ENCODE results near the gene MVB12A.

MVB12A gene

DNA sequence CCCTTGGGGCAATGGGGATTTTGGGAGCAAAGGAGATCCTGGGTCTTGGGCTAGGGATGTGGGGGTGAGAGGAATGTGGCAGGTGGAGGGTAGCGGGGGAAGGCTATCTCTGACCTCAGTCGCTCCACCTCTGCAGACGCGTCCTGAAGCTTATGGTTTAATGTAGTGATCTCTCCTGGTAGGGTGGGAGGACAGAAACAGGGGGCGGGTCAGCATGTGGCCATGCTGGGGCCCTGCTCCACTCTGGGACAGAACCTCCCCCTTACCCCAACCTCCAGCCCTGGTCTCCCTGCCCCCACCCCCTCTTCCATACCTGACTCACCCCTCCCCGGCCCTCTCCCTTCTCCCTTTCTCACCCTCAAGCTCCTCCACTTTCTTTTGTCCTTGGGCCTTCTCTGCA lies 15.8 kb upstream of the MVB12A start:
- Histone ChIP-seq H3K79me2 (ENCODE audit: insufficient read depth, low read depth) (peaks cover 32% of the 10 kb centered on the region), H3K36me3 (ENCODE audit: insufficient read depth) (no peaks in the 10 kb centered on the region), H4K20me1 (ENCODE audit: insufficient read depth) (0 out of 2 replicates have a peak, but pooled peaks cover 7% of the 10 kb centered on the region), H3K27me3 (ENCODE audit: insufficient read depth, low read depth) (no peaks in the 10 kb centered on the region), H3K27ac (peak overlapping the region; percentile 87), H3K4me1 (ENCODE audit: low read depth, poor library complexity, severe bottlenecking) (peaks cover 41% of the 10 kb centered on the region), H2AFZ (ENCODE audit: low read depth) (no peak overlapping the region), H3K4me3 (IDR thresholded peaks at IDR 0.05; ENCODE audit: insufficient read depth, low read depth, low read length) (no peak overlapping the region), H3K9ac (peak overlapping the region; percentile 51; the same call in 1 of the 2 replicates), H3K4me2 (peak overlapping the region; percentile 81)
- TF ChIP-seq, protein P1, sequence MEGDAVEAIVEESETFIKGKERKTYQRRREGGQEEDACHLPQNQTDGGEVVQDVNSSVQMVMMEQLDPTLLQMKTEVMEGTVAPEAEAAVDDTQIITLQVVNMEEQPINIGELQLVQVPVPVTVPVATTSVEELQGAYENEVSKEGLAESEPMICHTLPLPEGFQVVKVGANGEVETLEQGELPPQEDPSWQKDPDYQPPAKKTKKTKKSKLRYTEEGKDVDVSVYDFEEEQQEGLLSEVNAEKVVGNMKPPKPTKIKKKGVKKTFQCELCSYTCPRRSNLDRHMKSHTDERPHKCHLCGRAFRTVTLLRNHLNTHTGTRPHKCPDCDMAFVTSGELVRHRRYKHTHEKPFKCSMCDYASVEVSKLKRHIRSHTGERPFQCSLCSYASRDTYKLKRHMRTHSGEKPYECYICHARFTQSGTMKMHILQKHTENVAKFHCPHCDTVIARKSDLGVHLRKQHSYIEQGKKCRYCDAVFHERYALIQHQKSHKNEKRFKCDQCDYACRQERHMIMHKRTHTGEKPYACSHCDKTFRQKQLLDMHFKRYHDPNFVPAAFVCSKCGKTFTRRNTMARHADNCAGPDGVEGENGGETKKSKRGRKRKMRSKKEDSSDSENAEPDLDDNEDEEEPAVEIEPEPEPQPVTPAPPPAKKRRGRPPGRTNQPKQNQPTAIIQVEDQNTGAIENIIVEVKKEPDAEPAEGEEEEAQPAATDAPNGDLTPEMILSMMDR (conservative IDR thresholded peaks at IDR 0.05; ENCODE audit: low read depth, low read length): no peak

GRCh38 chr19:17404621-17405249 lies 15.1 kb upstream of the MVB12A start:
- Histone ChIP-seq H2AFZ (ENCODE audit: low read depth) (no peak overlapping the region), H3K4me2 (peak overlapping the region; percentile 81), H4K20me1 (ENCODE audit: insufficient read depth) (0 out of 2 replicates have a peak, but pooled peaks cover 7% of the 10 kb centered on the region), H3K79me2 (ENCODE audit: insufficient read depth, low read depth) (peaks cover 32% of the 10 kb centered on the region), H3K4me3 (IDR thresholded peaks at IDR 0.05; ENCODE audit: insufficient read depth, low read depth, low read length) (peak overlapping the region; percentile 44), H3K4me1 (ENCODE audit: low read depth, poor library complexity, severe bottlenecking) (peaks cover 48% of the 10 kb centered on the region), H3K27me3 (ENCODE audit: insufficient read depth, low read depth) (no peaks in the 10 kb centered on the region), H3K27ac (peak overlapping the region; percentile 87), H3K36me3 (ENCODE audit: insufficient read depth) (no peaks in the 10 kb centered on the region), H3K9ac (peak overlapping the region; percentile 51; the same call in 1 of the 2 replicates)
- TF ChIP-seq, protein P1 (conservative IDR thresholded peaks at IDR 0.05; ENCODE audit: low read depth, low read length): no peak

GRCh38 chr19:17405250-17406045 lies 14.4 kb upstream of the MVB12A start, which contains the start of gene BST2:
TSS of gene BST2 (minus strand) at chr19:17405630. CDS start at chr19:17405575, 55 bp downstream.
- peak within 1 kb of the TSS; percentile 44 for H3K4me3 ChIP-seq (IDR thresholded peaks at IDR 0.05; ENCODE audit: insufficient read depth, low read depth, low read length)
- H3K27me3 ChIP-seq (ENCODE audit: insufficient read depth, low read depth): no peaks in the 10 kb centered on the region
- peak within 1 kb of the TSS; percentile 20; the same call in 1 of the 2 replicates for H2AFZ ChIP-seq (ENCODE audit: low read depth)
- peak within 1 kb of the TSS; percentile 81 for H3K4me2 ChIP-seq
- H3K9ac ChIP-seq: peak within 1 kb of the TSS; percentile 51
- TF ChIP-seq, protein P1 (conservative IDR thresholded peaks at IDR 0.05; ENCODE audit: low read depth, low read length): no peak
- H3K36me3 ChIP-seq (ENCODE audit: insufficient read depth): no peaks in the 10 kb centered on the region
- H3K79me2 ChIP-seq (ENCODE audit: insufficient read depth, low read depth): peaks cover 32% of the 10 kb centered on the region
- H3K27ac ChIP-seq: peak within 1 kb of the TSS; percentile 87
- H3K4me1 ChIP-seq (ENCODE audit: low read depth, poor library complexity, severe bottlenecking): peaks cover 53% of the 10 kb centered on the region
- 0 out of 2 replicates have a peak, but pooled peaks cover 7% of the 10 kb centered on the region for H4K20me1 ChIP-seq (ENCODE audit: insufficient read depth)

DNA sequence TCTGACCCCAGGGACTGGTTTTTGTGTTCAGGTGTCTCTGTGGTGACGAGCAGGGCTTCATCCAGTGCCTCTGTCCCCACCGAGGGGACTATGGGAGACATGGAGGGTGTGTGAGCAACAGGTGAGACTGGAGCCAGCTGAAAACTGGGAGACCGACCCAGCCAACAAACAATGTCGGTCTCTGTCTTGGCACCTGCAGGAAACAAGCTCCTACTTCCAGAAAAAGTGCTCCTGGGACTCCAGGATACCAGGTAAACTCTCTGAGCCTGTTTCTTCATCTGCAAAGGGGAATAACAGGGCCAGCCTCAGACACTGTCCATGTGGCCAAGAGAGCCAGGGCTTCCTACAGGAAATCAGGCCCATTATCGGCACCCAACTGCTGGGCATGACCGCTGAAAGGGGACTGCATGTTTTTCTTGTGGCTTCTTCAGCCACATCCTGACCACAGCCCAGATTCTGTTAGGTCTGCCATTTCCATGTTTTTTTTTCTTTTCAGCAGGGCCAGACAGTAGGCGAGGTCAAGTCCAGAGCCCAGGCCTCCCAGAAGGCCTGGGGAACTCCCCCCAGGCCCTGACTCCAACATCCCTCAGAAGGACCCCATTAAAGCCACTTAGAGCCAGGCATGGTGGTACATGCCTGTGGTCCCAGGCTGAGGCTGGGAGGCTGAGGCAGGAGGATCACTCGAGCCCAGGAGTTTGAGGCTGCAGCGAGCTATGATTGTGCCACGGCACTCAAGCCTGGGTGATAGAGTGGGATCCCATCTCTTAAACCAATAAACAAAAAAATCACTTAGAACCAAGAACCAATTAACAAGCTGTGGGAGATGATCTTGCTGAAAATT lies 13.6 kb upstream of the MVB12A start:
- Histone ChIP-seq H2AFZ (ENCODE audit: low read depth) (peak overlapping the region; percentile 20; the same call in 1 of the 2 replicates), H3K79me2 (ENCODE audit: insufficient read depth, low read depth) (peaks cover 32% of the 10 kb centered on the region)

More for the DNA sequence above, 13.6 kb upstream of the MVB12A start:
- H4K20me1 ChIP-seq (ENCODE audit: insufficient read depth): 0 out of 2 replicates have a peak, but pooled peaks cover 7% of the 10 kb centered on the region
- H3K27ac ChIP-seq: peak overlapping the region; percentile 87
- no peaks in the 10 kb centered on the region for H3K36me3 ChIP-seq (ENCODE audit: insufficient read depth)
- no peak overlapping the region for H3K4me3 ChIP-seq (IDR thresholded peaks at IDR 0.05; ENCODE audit: insufficient read depth, low read depth, low read length)
- TF ChIP-seq, protein P1 (conservative IDR thresholded peaks at IDR 0.05; ENCODE audit: low read depth, low read length): no peak
- H3K4me2 ChIP-seq: peak overlapping the region; percentile 81
- H3K9ac ChIP-seq: peak overlapping the region; percentile 51
- peaks cover 53% of the 10 kb centered on the region for H3K4me1 ChIP-seq (ENCODE audit: low read depth, poor library complexity, severe bottlenecking)
- no peaks in the 10 kb centered on the region for H3K27me3 ChIP-seq (ENCODE audit: insufficient read depth, low read depth)
